A172 (cell line): ENCODE data around the gene ABCC5. TPM values are rescaled to one million over a fixed set of nuclear protein-coding genes. Genes with fewer than 3 reads are reported as not detected.

Source experiments
- DNase-seq: peaks from one replicate; pipeline ENCODE4 v3.0.0-alpha.2; 2015; ENCODE audit warnings: low spot score
- total RNA-seq: library from RNA; depleted of rRNA; stranded (reverse); fragments of >200 nt; shearing (Covaris generic); gene quantifications from 2 replicates; pipeline ENCODE4 v1.2.3, GENCODE V29; 2014

The ABCC5 gene
- total RNA-seq, 1 experiment from 2014 or later, result 16.6 TPM

DNA sequence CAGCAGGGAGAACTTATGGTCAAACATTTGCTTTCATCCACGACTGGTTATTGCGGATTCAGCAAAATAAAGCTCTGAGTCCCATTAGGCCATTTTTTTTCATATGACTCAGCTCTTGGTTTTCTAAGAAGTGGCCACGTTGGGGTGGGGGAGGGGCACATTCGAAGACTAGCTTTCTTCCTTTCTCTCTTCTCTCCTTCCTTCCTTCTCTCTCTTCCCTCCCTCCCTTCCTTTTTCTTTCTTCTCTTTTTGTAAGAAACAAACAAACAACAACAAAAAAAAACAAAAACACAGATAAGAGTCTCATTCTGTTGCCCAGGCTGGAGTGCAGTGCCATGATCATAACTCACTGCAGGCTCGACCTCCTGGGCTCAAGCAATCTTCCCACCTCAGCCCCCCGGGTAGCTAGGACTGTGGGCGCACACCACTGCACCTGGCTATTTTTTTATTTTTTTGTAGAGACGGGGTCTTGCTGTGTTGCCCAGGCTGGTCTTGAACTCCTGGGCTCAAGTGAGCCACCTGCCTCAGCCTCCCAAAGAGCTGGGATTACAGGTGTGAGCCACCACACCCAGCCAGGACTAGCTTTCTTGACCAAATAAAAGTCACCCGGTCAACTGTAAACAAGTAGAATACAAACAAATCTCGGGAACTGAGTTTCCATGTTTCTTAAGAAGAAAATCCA is 41.6 kb downstream of the ABCC5 start:
- peak; percentile 45 for DNase-seq

DNA sequence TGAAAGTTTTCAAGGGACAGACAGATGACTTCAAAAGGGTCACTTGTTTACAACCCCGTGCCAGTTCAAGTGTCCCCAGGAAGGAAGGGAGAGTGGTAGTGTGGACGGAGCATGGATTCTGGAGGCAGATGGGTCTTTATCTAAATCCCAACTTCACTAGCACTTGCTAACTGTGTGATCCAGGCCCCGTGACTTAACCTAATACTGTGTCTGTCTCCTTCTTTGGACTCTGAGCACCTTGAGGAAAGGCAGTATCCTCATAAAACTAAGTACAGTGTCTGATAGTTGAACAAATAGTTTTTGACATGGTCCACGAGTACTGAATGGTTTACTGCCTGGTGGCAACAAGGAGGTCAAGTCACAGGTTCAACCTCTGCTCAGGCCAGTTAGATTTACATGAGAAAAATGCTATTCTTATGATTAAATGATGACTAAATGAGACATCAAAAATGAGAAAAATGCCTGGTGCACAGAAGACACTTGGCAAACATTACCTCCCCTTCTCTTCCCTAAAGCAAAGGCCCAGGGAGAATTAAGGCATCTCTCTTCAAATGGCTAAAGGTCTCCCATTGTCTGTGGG is 48.9 kb downstream of the ABCC5 start:
- DNase-seq, result no peak

DNA sequence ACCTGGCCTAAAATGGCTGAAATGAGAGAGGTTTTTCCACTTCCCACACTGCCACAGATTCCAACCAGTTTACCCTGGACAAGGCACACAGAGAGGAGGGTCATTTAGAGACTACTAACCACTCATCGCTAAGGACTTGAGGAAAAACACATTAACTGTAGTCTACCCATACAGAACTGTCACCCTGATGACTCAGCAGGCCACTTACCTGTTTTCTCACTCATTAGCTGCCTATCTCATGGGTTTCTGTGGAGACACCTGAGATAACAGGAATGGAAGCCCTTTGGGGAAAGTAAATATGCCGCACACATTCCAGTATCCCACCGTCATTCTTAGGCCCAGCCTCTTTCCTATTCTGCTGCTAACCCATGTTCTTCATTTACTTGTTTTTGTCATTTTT is 50.0 kb downstream of the ABCC5 start:
- DNase-seq, result no peak

DNA sequence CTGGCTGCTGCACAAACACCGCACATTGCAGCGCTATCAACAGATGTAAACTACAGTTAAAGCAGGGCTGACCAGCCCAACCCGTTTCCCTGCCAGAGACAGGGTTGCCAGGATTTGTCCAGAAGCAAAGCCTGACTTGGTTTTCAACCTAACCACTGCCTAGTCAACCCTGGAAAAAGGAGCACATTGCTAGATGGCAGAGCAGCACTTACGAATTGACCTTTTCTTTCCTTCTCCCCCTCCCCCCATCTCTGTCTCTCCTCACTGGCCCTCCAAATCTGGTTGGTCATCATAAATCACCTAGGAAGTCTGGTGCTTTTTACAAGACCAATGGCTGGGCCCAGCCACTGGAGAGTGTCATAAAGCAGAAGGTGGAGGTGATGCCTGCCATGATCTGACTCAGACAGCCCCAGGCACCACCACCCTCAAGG is 51.3 kb downstream of the ABCC5 start:
- DNase-seq, result no peak

DNA sequence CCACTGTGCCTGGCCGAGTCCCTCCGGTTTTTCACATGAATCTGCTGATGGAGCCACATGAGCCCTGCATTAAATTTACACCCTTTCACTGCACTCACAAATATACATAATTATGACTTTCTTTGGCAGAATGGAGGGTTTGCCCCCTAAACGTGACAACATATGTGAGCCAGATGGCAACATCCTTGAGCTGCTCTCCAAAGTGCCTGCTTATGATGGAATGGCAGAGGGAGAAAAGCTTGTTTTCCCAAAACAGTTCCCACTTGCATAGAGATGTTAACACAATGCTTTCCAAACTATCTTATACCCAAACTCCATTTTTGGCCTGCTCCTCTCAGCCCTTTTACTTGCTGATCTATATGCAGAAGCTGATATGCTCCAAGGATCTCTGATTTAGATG is 54.9 kb downstream of the ABCC5 start:
- no peak for DNase-seq

DNA sequence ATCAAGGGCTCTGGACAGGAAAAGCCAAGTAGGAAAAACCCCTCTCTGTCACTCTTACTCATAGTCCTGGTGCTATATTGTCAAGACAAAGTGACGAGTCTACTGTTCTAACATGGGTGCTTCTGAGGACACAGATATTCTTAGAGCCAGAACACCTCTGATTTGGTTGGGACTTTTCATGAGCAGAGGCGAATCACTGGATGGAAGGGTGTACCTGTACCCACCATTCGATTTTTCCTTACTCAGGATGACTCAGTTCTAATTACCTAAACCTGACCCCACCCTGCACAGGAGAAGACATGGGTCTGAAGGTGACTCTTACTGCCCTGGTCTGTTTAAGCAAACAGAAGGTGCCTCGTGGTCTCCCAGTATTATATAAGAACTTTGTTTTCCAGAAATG is 58.5 kb downstream of the ABCC5 start:
- no peak for DNase-seq

DNA sequence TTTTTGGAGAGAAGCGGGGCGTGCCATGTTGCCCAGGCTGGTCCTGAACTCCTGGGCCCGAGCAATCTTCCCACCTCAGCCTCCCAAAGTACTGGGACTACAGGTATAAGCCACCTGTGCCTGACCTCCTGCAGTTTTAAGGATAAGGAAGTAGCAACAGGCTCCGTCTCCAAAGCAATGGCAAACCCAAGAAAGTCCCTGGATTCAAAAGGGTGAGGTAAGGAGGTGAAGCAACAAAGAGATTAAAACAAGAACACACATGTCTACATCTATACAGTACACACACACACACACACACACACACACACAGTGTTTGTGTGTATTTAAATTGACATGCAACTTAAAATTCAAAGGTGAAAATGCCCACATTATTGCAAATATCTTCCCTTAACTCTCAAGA is 58.9 kb downstream of the ABCC5 start:
- no peak for DNase-seq

DNA sequence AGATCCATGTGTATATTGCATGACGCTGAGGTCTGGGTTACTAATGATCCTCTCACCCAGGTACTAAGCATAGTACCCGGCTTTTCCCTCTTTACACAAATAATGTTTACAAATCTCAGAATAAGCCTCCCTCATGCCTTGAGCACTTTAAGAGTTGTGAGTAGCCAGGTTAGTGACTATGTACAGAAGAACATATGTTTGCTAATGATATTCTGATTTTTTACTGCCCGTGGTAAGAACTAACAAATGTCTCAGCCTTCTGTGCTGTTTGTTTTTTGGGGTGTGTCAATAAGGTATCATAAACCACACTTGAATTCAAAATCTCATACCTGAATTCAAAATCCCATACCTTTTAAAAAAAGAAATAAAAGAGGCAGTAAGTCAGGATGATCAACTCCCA is 59.5 kb downstream of the ABCC5 start:
- no peak for DNase-seq

DNA sequence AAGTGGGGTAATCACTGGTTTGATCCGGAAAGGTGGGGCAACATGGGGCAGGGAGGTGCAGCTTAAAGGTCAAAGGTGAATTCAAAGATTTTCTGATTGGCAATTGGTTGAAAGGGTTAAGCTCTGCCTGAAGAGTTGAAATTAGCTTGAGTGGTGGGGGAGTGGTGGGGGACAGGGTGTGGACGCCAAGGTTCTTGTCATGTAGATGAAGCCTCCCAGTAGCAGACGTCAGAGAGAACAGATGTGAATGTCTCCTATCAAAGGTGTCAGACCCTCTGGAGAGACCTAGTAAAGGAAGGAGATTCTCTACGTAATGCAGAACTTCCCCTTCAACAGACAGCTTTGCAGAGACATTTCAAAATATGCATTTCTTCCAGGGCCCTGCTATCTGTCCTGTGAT is 62.8 kb downstream of the ABCC5 start:
- DNase-seq, result no peak

DNA sequence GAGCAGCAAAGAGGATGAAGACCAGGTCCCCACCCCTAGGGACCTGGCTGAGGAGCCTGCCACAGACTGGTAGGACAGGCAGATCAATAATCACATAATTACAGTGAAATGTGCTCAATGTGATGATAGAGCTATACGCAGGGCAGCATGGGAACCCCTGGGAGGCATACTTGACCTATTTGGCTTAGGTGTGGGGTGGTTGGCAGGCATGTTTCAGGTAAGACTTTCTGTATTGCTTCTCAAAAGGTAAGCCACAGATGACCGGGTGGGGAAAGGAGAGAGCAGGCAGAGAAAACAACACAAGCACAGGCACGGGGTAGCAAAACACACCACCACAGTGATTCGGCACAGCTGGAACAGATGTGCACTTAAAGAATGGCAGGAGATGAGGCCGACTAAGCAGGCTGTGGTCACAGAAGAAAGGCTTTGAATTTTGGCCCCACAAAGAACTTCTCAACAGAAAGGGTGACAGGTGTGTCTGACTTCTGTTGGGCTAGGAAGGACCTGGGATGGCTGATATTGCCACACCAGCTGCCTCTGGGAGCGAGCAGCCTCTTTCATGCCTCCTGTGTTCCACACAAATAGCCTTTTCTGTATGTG is 64.1 kb downstream of the ABCC5 start:
- no peak for DNase-seq

DNA sequence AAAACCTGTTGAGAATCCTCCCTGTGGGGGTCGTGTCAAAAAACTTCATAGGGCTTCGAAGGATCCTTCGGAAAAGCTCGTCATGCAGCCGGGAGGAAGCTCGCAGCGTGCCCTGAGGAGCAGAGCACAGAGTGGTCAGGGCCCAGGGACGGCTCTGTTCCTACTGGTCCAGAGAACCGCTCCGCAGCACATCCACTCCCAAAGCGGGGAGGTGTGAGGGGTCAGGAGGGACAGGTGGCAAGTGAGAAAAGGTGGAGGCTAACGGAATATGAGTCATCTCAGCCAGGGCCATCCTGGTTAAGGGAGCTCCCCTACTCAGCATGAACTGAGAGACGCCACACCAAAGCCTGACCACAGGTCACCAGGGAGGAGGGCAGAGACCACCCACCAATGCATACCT is 66.2 kb downstream of the ABCC5 start:
- DNase-seq, result no peak

DNA sequence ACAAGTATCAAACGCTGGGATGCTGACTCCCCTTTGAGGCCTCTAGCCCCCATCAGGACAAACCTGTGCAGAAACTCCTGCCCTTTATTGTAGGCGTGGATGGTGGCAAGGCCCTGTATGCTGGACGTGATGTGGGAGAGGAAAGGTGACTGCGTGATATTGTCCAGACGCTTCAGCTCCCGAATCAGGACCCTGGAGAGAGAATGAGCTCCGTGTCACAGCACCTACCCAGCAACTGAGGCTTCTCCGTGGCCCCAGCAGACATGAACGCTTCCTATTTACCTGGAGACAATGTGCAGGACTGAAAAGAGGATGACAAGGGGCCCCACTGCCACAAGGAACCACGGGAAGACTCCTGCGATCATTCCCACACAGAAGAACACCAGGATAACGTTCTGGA is 68.0 kb downstream of the ABCC5 start:
- DNase-seq, result no peak

DNA sequence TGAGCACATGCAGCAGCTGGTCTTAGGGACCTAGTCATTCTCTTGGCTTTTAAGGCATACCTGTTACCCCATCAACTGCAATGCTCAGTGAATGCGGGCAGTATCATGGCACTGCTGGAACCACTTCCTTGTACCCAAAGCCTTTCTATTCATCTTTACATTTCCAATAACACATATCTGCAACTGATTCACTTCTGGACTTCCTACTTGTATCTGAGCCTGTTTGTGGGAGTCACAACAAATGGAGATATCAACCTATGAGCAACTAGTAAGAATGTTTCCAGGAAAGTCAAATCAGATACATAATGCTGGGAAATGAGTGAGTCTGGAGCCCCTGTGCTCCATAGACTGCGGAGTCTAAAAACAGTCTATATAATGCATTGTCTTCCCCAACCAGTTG is 71.6 kb downstream of the ABCC5 start:
- DNase-seq, result no peak

DNA sequence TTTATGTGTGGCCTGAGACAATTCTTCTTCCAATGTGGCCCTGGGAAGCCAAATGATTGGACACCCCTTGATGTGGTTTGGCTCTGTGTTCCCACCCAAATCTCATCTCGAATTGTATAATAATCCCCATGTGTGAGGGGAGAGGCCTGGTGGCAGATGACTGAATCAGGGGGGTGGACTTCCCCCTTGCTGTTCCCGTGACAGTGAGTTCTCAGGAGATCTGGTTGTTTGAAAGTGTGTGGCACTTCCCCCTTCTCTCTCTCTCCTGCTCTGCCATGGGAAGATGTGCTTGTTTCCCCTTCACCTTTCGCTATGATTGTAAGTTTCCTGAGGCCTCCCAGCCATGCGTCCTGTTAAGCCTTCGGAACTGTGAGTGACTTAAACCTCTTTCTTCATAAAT is 72.9 kb downstream of the ABCC5 start:
- DNase-seq, result no peak

DNA sequence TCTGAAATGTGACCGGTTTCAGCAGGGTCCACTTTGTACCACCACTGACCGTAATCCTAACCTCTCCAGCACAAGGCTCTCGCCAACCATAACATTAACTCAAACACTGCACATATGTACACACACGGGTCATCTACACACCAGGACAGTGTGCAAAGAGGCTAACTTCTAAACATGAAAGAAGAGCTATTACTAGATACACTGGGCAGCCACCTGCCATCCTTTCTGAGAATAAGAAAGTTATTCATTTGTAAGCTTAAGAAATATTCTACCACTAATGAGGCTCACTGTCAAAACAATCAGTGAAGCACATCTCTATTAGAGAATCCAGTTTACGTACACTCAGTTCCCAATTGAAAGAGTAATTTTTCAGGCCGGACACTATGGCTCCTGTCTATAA is 73.9 kb downstream of the ABCC5 start:
- no peak for DNase-seq

DNA sequence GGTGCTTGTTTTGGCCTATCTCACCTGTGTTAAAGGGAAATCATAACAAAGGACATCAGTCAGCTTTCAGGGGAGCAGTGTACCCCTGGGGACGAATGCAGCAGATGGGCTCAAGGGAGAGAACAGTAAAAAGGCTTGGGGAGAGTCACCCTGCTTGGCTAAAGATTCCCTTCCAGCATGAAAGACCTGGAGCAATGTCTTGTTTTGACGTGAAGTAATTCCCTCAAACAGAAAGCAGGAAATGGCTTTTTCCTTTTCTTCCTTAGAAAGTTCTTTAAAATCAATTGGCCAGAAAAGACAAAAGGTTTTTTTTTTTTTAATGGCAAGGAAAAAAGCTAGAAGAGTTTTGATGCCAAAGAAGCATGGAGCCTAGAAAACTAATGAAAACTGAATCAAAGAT is 76.5 kb downstream of the ABCC5 start:
- DNase-seq, result no peak

DNA sequence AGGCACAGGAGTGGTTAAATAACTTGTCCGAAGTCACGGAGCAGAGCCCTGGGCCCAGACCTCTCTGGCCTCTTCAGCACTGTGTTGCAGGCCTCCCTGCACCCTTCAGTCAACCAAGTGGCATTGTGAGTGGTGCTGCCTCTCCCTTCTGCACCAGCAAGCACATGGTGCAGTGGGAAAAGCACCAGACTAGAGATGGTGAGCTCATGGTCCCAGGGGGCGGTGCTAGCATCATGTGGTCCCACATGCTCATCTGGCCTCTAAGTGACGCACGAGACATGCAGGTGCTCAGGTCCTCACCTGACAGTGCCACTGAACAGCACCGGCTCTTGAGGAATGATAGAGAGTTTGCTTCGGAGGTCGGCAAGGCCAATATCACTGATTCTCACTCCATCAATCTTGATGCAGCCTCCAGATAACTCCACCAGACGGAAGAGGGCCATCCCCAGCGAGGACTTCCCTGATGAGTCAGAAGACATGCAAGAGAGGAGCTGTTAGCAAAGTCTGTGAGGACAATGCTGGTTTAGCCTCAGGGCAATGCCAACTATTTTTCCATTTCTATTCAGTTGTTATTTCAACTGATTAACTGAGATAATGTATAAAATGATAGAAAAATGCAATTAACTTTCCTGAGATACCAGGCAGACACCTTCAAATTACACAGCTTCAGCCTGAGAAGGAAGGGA is 79.9 kb downstream of the ABCC5 start:
- DNase-seq, result no peak

DNA sequence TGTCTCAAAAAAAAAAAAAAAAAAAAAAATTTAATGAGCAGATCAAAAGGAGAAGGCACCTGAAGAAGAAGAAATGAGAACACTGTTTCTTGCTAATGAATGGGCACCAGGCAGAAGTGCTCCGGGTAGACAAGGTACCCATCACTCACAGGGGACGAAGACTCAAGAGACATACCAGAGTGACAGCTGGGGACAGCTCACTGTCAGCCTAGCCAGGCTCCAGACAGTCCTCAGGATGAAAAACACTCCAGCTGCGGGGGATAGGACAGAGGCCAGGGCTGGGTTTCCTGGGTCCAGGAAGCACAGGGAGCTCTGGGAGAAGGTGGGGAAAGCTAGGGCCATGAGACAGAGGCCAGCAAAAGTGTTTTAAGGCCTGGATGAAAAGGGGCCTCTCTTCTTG is 84.5 kb downstream of the ABCC5 start:
- no peak for DNase-seq

DNA sequence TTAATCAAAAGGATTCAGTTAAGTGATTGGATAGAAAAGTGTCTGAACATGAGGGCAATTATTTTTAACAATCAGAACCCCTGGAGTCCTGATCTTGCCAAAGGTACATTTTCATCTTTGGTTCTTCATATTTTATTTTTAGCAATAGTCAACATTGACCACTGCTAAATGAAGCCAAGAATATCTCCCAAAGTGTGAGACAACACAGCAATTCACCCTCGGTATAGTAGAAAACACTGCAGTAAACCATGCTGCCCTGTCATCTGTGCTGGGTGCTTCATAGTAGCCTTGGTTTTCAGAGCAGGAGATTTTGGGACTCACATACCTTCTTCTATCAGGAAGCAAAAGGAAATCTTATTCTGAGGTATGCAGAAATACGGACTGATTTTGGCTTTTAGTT is 85.8 kb downstream of the ABCC5 start:
- no peak for DNase-seq

DNA sequence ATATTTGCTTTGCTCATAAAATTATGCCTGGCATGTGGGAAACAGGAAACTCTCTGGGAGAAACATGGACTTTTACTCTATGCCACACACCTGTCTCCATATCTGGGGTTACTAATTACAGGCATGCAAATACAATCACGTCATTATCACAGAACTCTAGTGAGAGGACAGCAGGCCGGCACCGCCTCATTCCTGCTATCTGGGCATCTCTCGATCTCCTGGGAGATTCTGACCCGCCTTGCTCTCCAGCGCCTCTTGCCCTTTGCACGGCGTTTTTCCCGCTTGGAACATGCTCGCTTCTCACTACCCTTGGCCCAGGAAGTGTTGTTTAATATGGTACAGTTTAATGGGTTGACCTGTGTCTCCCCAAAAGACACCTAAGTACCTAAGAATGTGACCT is 87.6 kb downstream of the ABCC5 start:
- DNase-seq, result no peak

DNA sequence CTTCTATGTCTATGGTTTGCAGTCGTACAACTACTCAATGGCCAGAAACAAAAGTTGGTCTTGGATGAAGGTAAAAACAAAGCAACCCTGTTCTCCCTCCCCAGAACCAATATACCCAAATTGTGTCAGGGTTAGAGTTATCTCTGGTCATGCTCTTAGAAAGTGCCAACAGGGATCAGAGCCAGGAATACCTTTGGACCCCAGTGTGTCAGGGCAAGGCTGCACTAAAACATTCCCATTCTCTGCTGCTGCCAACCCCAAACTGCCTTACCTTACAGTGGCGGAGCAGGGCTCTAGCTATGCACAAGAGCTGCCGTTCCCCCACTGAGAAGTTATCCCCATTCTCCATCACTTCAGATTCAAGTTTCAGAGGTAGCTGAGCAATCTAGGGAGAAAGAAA is 90.6 kb downstream of the ABCC5 start:
- no peak for DNase-seq

DNA sequence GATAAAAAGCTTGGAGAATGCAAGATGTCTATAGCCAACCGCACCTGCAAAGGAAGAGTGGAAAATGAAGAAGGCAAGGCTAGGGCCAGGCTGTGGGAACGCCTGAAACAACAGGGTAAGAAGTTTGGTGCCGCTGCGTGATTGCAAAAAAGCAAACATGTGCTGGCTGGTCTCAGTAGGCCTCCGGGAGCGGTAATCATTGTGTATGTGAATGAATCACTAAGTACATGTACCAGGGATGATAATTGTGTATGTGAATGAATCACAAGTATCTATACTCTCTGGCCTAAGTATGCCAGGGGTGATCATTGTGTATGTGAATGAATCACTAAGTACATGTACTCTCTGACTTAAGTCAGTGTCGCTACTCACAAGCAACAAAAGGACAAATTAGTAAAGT is 92.7 kb downstream of the ABCC5 start:
- DNase-seq, result no peak

DNA sequence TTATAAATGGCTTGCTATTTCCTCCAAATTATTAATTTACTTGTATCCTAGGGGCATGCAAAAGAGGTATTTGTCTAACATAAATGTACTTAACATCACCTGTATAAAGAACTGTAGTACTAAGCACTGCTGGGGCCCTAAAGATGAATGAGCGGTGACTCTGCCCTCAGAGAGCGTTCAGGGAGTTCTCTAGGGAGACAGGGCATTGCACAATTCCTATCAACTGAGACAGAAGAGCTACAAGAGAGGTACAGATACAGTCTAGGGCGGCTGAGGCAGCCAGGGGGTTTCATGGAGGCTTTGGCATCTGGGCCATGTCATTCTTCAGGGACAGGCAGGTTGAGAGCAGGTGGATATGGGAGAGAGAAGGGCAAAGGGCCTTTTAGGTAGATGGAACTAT is 93.1 kb downstream of the ABCC5 start:
- DNase-seq, result no peak
